ENCODE results near the gene NPDC1.

Gene NPDC1

GRCh38 chr9:137077010-137077747 lies 31.2 kb upstream of the NPDC1 start, which contains the start of gene UAP1L1:
Gene UAP1L1 (plus strand): TSS chr9:137077517. CDS start chr9:137077533, 16 bp downstream.
- in situ Hi-C loops (cut with HindIII; ENCODE audit: low pct_ligation_motif_present, low pct_unique_long_range_greater_than_20kb, low sequenced_read_pairs) = no loop called here
- DNase-seq = peak; percentile 39

GRCh38 chr9:137076636-137077009 lies 30.6 kb upstream of the NPDC1 start:
- no peak for DNase-seq
- in situ Hi-C loops (cut with HindIII; ENCODE audit: low pct_ligation_motif_present, low pct_unique_long_range_greater_than_20kb, low sequenced_read_pairs) = no loop called here

- in situ Hi-C loops (cut with HindIII; ENCODE audit: low pct_ligation_motif_present, low pct_unique_long_range_greater_than_20kb, low sequenced_read_pairs) = no loop called here
- no peak for DNase-seq
Observed at GRCh38 chr9:137075275-137075775, 29.3 kb upstream of the NPDC1 start.

GRCh38 chr9:137074657-137075274 lies 28.8 kb upstream of the NPDC1 start:
- in situ Hi-C loops (cut with HindIII; ENCODE audit: low pct_ligation_motif_present, low pct_unique_long_range_greater_than_20kb, low sequenced_read_pairs) = no loop called here
- no peak for DNase-seq

GRCh38 chr9:137073992-137074399 lies 28.0 kb upstream of the NPDC1 start:
- no peak for DNase-seq
- in situ Hi-C loops (cut with HindIII; ENCODE audit: low pct_ligation_motif_present, low pct_unique_long_range_greater_than_20kb, low sequenced_read_pairs) = no loop called here

GRCh38 chr9:137071282-137071681 lies 25.3 kb upstream of the NPDC1 start:
- no peak for DNase-seq
- in situ Hi-C loops (cut with HindIII; ENCODE audit: low pct_ligation_motif_present, low pct_unique_long_range_greater_than_20kb, low sequenced_read_pairs) = no loop called here

GRCh38 chr9:137070906-137071275 lies 24.9 kb upstream of the NPDC1 start:
- DNase-seq = no peak
- in situ Hi-C loops (cut with HindIII; ENCODE audit: low pct_ligation_motif_present, low pct_unique_long_range_greater_than_20kb, low sequenced_read_pairs) = no loop called here

- in situ Hi-C loops (cut with HindIII; ENCODE audit: low pct_ligation_motif_present, low pct_unique_long_range_greater_than_20kb, low sequenced_read_pairs) = no loop called here
Observed at GRCh38 chr9:137070201-137070905, 24.4 kb upstream of the NPDC1 start, which contains the start of gene SAPCD2. Gene SAPCD2 (minus strand): TSS chr9:137070557. CDS start chr9:137070460, 97 bp downstream.

GRCh38 chr9:137069508-137070091 lies 23.6 kb upstream of the NPDC1 start:
- DNase-seq = no peak

More at GRCh38 chr9:137070201-137070905, 24.4 kb upstream of the NPDC1 start, which contains the start of gene SAPCD2:
- DNase-seq = peak; percentile 88

GRCh38 chr9:137068539-137069507 lies 22.8 kb upstream of the NPDC1 start:
- no peak for DNase-seq
- in situ Hi-C loops (cut with HindIII; ENCODE audit: low pct_ligation_motif_present, low pct_unique_long_range_greater_than_20kb, low sequenced_read_pairs) = no loop called here

More at GRCh38 chr9:137069508-137070091, 23.6 kb upstream of the NPDC1 start:
- in situ Hi-C loops (cut with HindIII; ENCODE audit: low pct_ligation_motif_present, low pct_unique_long_range_greater_than_20kb, low sequenced_read_pairs) = no loop called here

GRCh38 chr9:137067860-137068538 lies 22.0 kb upstream of the NPDC1 start:
- DNase-seq = peak; percentile 78
- in situ Hi-C loops (cut with HindIII; ENCODE audit: low pct_ligation_motif_present, low pct_unique_long_range_greater_than_20kb, low sequenced_read_pairs) = no loop called here

- in situ Hi-C loops (cut with HindIII; ENCODE audit: low pct_ligation_motif_present, low pct_unique_long_range_greater_than_20kb, low sequenced_read_pairs) = no loop called here
- no peak for DNase-seq
Observed at GRCh38 chr9:137066096-137066861, 20.3 kb upstream of the NPDC1 start.

- DNase-seq = no peak
- in situ Hi-C loops (cut with HindIII; ENCODE audit: low pct_ligation_motif_present, low pct_unique_long_range_greater_than_20kb, low sequenced_read_pairs) = no loop called here
Observed at GRCh38 chr9:137065336-137065967, 19.5 kb upstream of the NPDC1 start.

GRCh38 chr9:137064880-137065164 lies 18.8 kb upstream of the NPDC1 start:
- DNase-seq = no peak
- in situ Hi-C loops (cut with HindIII; ENCODE audit: low pct_ligation_motif_present, low pct_unique_long_range_greater_than_20kb, low sequenced_read_pairs) = no loop called here

- DNase-seq = peak; percentile 48
- in situ Hi-C loops (cut with HindIII; ENCODE audit: low pct_ligation_motif_present, low pct_unique_long_range_greater_than_20kb, low sequenced_read_pairs) = no loop called here
Observed at GRCh38 chr9:137064027-137064879, 18.3 kb upstream of the NPDC1 start.

Data from ACHN (cell line).